Activated CD8-positive, alpha-beta memory T cell treated with anti-CD3 and anti-CD28 coated beads for 24 hours (primary cell): ENCODE results near the gene SNAPC1.
"Not testable (repeated sequence)": the region's sequence is repeated elsewhere in the genome, so short reads cannot be mapped to it uniquely, and the experiment has no call there.

Experiments used
- DNase-seq: peaks from one replicate; pipeline ENCODE4 v3.0.0-alpha.2; 2020

SNAPC1 gene

DNA sequence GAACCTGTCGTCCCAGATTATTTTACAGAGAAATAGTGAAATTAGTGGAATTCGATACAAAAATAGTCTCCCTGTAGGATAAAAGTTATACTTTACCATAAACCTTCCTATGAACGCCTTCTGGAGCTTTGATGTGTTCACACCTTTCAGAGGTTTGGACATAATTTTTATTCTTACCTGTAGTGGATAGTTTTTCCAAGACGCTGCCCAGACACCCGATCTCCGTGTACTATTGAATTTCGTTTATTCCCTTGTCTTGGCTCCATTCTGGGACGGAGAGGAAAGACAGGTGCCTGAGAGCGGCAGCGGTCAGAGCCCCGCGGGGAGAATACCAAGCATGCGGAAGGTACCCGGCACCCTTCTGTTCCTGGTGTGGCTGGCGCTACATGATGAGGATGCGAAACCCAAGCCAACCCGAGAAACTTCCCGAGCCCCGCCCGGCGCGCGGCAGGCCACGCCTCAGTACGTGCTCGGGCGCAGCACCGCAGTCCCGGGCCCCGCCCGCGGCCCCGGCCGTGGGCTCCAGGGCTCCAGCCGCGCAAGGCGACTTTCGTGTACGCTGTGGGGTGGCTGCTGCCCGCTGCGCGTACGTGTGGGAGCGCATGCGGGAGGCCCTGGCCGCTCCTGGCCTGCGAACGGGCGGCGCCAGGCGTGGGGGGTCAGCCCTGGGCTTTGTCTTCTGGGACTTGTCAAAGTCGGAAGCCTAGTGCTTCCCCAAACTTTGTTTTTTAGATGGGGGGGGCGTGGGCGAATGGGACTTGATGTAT lies 11.3 kb upstream of the SNAPC1 start:
- peak; percentile 86 for DNase-seq

DNA sequence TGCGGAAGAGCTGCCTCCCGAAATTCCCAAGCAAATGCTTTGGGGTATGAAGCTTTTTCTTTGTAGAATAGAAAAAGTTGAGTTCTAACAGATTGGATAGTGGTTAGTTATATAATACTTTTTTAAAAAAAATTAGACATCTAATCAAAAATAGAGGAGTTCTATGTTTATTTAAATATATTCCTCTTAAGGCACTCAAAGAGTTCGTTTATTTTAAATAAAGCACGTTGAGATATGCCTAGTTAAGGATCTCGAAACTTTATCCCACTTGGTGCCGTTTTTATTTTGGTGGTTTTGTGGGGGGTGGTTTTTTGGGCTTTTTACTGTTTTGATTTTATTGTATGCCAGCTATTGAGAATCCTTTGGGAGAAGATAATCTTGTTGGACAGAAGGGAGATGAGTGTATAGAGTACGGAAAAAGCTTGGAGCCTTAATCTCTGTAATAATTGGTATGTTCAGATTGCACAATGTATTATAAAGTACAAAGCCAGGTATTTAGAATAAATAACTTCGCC lies 10.7 kb upstream of the SNAPC1 start:
- no peak for DNase-seq

DNA sequence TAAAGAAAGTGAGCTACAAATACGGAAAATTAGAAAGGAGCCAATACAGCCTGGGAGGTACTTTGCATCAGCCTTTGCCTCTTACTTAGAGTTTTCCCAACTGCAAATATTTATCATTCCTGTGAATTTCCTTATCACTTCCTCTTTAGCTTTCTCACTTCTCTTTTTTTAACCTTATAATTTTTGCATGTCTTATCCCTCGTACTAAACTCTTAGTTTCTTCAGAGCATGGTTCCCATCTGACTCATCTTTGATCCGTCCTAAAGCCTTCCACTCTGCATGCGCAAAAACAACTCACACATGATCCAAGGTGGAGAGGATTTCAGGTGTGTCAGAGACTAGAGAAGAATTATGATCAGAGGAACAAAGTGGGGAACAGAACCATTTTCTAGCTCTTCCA lies 9.6 kb upstream of the SNAPC1 start:
- DNase-seq: no peak

DNA sequence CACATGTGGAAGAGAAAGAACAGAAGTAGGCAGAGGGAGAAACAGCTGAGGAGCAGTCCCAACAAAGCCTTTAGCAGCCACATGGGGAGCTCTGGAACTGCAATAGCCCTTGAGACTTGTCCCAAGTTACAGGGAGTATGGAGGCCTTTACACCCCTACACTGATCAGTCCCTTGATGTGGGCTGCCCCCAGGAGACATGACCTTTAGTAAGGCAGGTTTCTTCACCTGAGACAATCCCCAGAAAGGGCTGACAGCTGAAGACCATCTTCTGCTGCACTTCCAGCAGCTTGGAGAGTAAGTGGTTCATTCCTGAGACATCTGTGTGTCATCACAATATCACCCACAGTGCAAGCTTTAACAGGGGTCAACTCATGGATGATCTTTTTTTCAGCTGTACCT lies 8.6 kb upstream of the SNAPC1 start:
- no peak for DNase-seq

DNA sequence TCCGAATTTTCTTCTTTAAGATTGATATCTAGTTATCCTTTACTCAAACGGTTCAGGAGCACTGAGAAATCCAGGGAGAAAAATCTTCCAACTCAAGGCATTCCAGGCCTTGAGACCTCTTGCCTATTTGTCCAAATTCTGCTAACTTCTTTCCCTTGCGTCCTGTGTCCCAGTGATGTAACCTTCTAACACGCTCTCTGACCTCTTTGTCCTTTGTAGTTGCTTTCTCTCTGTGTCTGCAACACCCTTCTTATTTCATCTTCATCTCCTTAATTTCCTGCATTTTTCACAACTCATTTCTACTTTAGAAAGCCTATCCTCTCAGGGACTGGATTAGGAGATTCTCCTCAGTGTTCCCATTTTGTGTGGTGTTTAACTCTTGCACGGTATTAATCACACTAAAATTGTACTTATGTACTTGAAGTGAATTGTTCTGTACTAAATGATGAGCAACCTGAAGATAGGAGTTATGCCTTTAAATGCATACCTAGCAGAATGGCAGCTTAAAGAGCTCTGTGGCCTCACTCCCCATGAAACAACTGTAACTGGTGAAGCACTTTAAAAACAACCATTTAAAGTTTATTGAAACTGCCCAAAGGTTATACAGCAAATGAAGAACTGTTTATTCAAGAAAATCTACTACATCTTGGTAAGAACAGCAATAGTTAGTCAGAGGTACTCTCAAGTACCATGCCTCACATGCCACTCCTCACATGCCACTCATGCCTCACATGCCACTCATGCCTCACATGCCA lies 7.4 kb upstream of the SNAPC1 start:
- no peak for DNase-seq

DNA sequence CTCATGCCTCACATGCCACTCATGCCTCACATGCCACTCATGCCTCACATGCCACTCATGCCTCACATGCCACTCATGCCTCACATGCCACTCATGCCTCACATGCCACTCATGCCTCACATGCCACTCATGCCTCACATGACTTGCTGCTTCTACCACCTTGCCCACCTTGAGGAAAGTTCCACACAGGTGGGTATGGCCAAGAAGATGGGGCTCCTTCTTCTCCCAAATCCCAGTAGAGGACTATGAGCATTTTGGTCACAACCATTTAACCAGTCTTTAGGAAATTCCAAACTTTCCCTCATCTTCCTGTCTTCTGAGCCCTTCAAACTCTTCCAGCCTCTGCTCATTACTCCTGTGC lies 6.9 kb upstream of the SNAPC1 start:
- not testable (repeated sequence) for DNase-seq

DNA sequence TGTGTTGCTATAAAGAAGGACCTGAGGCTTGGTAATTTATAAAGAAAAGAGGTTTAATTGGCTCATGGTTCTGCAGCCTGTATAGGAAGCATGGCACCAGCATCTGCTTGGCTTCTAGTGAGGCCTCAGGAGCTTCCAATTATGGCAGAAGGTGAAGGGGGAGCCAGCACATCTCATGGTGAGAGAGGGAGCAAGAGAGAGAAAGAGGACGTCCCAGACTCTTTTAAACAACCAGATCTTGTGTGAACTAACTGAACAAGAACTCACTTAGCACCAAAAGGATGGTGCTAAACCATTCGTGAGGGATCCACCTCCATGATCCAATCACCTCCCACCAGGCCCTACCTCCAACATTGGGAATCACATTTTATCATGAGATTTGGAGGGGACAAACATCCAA lies 6.1 kb upstream of the SNAPC1 start:
- DNase-seq: no peak

DNA sequence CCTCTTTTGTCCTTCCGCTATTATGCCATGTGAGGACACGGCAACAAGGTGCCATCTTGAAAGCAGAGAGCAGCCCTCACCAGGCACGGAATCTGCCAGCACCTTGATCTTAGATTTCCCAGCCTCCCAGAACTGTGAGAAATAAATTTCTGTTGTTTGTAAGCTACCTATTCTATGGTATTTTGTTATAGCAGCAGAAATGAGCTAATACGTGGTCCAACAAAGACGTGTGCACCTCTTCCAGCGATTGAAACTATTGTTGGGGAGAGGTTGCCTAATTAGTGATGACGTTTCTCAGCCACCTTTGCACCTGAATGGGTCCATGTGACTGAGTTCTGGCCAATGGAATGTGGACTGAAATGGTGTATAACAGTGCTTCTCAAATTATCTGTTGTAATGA lies 2.3 kb upstream of the SNAPC1 start:
- no peak for DNase-seq

DNA sequence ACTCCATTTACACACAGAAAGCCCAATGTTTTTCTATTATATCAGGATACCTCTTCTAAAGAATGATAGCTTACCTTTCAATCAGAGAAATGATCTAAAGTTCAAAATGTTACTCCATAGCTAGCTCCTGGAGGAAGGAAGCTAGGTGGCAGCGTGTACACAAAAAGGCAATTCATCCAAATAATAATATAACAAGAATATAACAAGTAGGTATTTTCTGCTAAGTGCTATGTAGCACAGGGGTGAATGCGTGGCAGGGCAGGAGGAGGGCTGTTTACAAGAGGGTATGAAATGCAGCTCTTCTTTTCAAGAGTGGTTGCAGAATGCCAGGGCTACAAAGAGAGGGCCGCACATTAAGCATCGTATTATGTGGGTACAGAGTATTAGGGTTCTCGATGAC lies 663 bp upstream of the SNAPC1 start:
- DNase-seq: no peak

DNA sequence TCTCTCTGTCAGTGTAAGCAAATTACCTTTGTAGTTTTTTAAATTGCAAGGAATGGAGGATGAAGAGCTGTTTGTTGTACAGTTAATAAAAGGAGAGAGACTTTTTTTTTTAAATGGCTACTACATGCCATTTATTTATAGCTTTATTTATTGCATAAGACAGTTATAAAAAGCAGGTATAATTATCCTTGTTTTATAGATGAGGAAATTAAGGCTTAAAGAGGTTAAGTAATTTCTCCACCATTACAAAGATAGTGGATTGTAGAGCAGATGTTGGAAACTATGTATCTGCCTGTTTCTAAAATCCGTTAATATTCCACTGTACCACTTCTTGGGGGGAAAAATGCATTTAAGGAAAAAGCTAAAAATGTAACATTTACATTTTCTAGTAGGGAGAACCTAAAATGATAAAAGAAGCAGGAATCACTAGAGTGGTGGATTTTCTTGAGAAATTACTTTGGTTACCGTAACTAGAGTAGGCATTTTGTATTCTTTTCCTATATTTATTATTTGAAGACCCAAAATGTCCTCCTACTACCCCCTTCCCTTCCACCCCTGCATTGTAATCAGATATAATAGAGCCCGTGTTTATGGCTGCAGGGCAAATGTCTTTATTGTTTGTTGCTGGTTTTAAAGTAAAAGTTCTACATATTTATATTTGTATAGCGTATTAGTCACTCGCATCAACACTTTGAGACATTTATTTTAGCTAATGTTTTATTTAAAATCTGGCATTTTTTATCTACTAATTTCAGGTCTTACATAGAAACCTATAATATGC lies 2.3 kb downstream of the SNAPC1 start:
- DNase-seq: no peak

DNA sequence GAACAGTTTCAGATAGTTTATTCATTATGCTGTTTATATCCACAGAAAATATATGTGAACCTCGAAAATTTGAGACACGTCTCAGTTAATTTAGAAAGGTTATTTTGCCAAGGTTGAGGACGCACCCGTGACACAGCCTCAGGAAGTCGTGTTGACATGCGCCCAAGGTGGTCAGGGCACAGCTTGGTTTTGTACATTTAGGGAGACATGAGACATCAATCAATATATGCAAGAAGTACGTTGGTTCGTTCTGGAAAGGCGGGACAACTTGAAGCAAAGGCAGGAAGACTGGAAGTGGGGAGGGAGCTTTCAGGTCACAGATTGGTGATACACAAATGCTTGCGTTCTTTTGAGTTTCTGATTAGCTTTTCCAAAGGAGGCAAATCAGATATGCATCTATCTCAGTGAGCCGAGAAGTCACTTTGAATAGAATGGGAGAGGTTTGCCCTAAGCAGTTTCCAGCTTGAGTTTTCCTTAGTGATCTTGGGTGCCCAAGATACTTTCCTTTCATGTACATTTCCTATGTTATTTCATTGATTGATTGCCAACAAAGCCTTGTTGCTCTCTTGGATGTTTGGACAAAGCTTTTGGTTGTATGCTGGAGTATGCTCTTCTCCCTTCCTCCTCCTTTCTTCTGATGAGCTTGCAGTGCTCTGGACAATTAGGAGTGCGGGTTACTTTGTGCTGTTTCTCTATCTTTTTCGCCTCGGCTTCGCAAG lies 3.2 kb downstream of the SNAPC1 start:
- DNase-seq: no peak

DNA sequence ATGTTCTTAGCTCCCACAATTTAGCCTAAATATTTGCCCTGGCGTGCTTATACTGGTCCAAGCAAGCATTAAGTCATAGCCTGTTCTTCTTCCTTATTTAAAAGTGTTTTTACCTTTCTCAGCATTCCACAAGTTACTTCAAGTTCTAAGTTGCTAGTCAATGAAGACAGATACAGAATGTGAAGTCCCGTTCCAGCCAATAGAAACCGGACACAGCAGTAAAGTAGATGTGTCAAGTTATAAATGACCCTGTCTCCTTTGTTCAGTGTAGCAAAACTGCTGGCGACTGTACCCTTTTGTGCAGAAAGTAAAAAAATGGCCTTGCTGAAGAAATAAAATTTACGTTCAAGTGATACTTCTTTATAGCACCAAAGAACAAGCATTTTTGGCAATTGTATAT lies 3.9 kb downstream of the SNAPC1 start:
- DNase-seq: no peak

DNA sequence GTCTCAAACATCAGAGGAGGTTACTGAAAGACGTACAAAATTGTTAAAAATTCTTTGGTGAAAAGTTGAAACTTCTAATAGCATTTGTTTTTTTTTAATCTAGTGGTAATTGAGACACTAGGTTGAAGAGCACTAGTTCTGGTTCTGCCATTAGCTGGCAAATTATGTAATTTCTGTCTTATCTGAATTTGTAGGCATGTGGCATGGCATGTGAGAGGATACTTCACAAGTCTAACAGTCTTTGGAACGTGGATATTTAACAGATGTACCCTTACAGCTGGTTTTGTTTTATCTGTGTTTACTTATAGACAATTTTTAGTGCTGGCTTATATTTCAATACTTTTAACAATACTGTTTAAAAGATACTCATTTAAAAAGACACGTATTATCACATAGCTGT lies 6.0 kb downstream of the SNAPC1 start:
- DNase-seq: no peak

DNA sequence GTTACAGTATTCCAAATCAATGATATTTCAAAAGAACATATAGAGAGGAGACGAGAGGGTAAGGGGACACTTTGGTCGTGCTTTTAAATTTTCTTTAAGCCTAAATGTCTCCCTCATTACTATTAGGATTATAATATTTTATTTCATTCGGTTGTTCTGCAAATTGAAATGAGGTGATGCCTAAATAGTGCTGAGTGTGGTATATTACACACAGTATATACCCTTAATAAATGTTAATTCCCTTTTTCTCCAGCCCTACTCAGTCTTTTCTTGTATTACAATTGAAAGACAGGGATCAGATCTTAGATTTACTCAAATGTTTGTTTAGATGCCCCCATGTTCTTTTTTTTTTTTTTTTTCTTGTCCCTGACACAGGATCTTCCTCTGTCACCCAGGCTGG lies 7.7 kb downstream of the SNAPC1 start:
- no peak for DNase-seq

DNA sequence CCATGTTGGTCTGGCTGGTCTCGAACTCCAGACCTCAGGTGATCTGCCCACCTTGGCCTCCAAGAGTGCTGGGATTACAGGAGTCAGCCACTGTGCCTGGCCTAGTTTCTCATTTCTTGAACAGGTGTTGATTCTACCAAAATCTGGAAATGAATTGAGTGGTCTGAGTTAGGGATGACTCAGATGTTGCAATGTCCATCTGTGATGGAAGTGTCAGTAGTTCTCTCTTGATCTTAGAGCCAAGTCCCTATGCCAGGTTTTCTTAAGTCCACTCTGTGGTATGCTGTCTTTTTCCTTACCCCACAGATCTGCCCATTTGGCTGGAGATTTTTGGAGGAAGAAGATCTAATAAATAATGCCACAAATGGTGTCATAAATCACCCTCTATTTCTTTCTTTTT lies 12.6 kb downstream of the SNAPC1 start:
- DNase-seq: no peak

DNA sequence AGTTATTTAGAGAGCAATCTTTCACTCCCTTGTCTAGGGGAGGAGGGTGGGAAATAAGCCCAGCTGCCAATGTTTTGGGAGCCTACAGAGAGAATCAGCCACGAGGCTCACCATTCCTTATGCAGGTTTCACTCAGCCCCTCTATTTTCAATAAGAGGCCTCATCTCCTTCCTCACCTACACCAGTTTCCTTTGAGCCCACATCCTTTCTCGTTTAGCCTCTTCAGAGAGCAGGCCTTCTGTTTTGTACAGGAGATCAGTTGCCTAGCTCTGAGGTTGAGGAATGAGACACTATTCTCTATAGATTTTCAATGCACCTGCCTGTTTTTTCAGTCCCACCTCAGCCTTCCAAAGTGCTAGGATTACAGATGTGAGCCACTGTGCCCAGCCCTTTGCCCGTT lies 17.9 kb downstream of the SNAPC1 start:
- no peak for DNase-seq

DNA sequence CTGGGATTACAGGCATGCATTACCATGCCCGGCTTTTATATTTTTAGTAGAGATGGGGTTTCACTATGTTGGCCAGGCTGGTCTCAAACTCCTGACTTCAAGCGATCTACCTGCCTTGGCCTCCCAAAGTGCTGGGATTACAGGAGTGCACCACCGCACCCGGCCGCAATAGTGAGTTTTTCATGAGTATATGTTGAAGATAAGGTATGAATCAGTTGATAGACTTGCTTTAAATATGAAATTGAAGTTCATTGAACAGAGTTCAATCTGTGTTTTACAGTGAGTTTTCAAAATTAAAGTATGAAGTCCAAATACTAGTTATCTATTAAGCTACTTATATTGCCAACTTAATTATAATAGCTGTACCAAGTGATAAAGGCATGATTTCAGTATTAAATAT lies 35.1 kb downstream of the SNAPC1 start:
- no peak for DNase-seq

DNA sequence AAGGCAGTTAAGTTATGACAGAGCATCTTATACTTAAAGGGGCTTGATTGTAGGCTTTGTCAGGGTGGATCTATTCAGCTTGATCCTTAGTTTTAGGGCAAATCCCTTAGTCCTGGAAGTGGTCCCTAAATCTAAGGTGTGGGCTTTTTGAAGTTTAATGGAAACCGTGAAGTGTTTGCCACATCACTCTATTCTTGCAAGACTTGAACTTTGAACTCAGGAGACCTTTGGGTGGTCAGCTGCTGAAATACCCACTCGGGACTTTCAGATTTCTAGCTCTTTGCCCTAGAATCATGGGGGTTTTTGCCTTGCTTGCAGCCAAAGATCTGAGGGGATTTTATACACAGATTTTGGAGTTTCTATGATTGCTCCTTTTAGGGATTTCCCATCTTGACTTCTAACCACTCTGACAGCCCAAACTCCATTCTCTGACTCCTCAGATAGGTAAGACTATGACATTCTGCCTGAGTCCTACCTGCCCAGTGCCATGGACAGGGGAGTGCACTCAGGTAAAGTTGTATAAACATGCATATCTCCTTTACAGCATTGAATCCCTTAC lies 39.9 kb downstream of the SNAPC1 start:
- no peak for DNase-seq

DNA sequence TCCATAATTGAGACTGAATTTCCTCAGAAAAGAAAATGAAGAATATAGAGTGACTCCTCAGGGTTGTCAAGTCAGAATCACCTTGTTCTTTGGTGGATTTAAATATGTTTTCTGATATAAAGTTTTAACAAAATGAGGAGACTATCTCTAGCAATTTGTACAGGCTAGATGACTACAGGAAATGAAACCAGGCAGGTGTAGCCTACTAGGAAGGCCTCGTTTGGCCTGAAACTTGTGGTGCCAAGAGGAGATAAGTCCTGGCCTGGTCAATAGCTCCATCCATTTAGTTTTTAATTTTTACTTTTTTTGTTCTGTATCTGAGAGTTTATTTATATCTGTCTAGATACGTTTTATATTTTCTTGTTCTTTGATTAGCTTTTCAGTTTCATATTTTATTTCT lies 41.5 kb downstream of the SNAPC1 start:
- DNase-seq: no peak

DNA sequence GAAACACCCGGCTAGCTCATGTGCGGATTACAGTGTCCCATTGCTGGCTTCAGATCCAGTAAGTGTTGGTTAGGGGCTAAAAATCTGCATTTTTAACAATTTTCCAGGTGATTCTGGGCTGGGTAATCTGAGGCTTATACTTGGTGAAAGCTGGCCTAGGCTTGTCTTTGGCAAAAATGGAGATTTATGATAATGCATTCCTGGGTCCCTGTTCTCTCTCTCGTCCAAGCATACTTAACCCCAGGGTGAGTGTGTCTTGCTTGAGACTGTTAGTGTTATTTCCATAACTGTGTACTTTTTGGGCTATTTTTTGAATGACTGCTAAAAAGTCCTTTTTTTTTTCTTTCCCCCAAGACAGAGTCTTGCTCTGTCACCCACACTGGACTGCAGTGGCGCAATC lies 43.2 kb downstream of the SNAPC1 start:
- DNase-seq: no peak

DNA sequence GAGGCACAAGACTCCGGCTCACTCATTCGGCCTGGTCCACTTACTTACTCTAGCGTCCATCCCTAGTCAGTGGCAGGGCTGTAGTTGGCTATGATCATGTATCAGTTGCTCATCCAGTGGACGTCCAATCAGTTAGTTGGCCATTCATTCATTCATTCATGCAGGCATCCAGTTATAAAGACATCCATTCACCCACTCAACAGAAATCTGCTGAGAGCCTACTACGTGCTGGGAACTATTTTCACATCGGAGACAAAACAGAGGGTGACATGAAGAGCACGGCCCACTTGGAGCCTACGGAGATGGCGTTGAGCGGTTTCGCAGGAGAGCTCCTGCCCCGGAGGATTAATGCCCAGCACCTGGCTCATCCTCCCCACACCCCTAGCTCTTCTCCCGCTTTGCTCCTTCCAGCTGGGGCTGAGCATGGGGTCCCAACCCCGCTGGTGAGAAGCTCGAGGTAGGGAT lies 49.7 kb downstream of the SNAPC1 start:
- no peak for DNase-seq

DNA sequence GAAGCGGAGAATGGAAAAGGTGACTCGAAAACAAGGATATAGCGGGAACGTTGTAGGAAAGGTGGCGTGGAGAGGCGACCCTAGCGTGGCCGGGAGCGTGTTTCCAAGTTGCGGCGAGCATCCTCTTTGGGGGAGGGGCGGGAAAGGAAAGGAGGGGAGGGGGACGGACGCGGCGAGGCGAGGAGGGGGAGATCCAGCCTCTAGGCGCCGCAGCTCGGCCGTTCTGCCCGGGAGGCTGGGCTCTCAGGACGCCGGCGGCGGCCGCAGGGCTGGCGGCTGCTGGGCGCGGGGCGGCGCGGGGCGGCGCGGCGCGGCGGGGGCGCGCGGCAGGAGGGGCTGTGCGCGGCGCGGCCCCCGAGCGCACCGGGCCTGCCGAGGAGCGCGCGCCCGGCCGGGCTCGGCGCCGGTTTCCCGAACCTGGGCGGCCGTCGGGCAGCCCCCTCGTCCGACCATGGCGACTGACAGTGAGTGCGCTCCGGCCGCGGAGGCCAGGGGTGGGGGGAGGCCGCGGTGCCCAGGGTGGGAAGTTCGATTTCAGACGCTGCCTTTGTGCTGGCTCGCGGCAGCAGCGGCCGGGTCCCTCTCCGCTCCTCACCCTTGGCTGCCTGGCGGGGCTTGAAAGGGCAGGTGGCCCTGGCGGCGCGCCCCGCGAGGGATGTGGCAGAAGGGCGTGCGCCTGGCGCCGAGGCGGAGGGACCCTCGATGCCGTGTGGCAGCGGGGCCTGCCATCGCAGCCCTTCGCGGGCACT lies 50.3 kb downstream of the SNAPC1 start, which contains the start of gene SYT16:
SYT16 (plus strand) TSS at position 357 of the 749 bp plus-strand sequence.
- DNase-seq: peak; percentile 62
